ENCODE data around the gene CCNT1. TPM values are rescaled to one million over a fixed set of nuclear protein-coding genes. Genes with fewer than 3 reads are reported as not detected.
"Not testable (repeated sequence)": the region's sequence is repeated elsewhere in the genome, so short reads cannot be mapped to it uniquely, and the experiment has no call there.

CCNT1 gene
- total RNA-seq, 2 experiments from 2014 or later, result 82.2 to 85.1 TPM

GRCh38 chr12:48728807-48729206 lies 12.3 kb upstream of the CCNT1 start:
- H3K27ac Mint-ChIP-seq, result no peak overlapping the region
- POLR2A ChIA-PET, result no interaction called here
- DNase-seq, result no peak
- H3K27me3 Mint-ChIP-seq, result peaks cover 3% of the 10 kb centered on the region
- no peak overlapping the region for H3K4me3 Mint-ChIP-seq
- no peaks in the 10 kb centered on the region for H3K4me1 Mint-ChIP-seq
- no peaks in the 10 kb centered on the region for H3K36me3 Mint-ChIP-seq (ENCODE audit: low read depth)
- ATAC-seq, result no peak
- intact Hi-C loops (cut with DNase I, micrococcal nuclease), result no loop called here
- CTCF ChIA-PET, result interaction anchor here (0.6 to 0.7 kb wide), 2 partner anchors 75 to 76 kb away, joined by 3 read pairs; no protein-coding TSS in a partner anchor
- no peaks in the 10 kb centered on the region for H3K9me3 Mint-ChIP-seq (ENCODE audit: low read depth)

GRCh38 chr12:48720737-48721136 lies 4.2 kb upstream of the CCNT1 start:
- H3K4me3 Mint-ChIP-seq; DNase-seq; H3K27me3 Mint-ChIP-seq; POLR2A ChIA-PET; ATAC-seq; H3K27ac Mint-ChIP-seq; intact Hi-C loops (cut with DNase I, micrococcal nuclease): not testable (repeated sequence)
- Mint-ChIP-seq H3K9me3 (ENCODE audit: low read depth) (peaks cover 16% of the 10 kb centered on the region), H3K36me3 (ENCODE audit: low read depth) (peaks cover 15% of the 10 kb centered on the region), H3K4me1 (peaks cover 11% of the 10 kb centered on the region)
- CTCF ChIA-PET, result interaction anchor here (0.8 kb wide), 1 partner anchor 57 kb away, joined by 3 read pairs; no protein-coding TSS in a partner anchor

- POLR2A ChIA-PET; H3K27ac Mint-ChIP-seq; H3K4me3 Mint-ChIP-seq; intact Hi-C loops (cut with DNase I, micrococcal nuclease); DNase-seq; H3K27me3 Mint-ChIP-seq; ATAC-seq: not testable (repeated sequence)
- peaks cover 13% of the 10 kb centered on the region for H3K4me1 Mint-ChIP-seq
- H3K9me3 Mint-ChIP-seq (ENCODE audit: low read depth), result peaks cover 16% of the 10 kb centered on the region
- H3K36me3 Mint-ChIP-seq (ENCODE audit: low read depth), result peaks cover 18% of the 10 kb centered on the region
- CTCF ChIA-PET, result interaction anchor here (0.8 kb wide), 1 partner anchor 58 kb away, joined by 3 read pairs; no protein-coding TSS in a partner anchor
These were observed 3.7 kb upstream of the CCNT1 start for GRCh38 chr12:48720171-48720570.

GRCh38 chr12:48719002-48719401 lies 2.5 kb upstream of the CCNT1 start:
- H3K27me3 Mint-ChIP-seq, result not testable (repeated sequence)

GRCh38 chr12:48717252-48717695 lies 767 bp upstream of the CCNT1 start:
- Mint-ChIP-seq H3K27ac (peak overlapping the region; percentile 99), H3K27me3 (no peaks in the 10 kb centered on the region), H3K9me3 (ENCODE audit: low read depth) (peaks cover 16% of the 10 kb centered on the region), H3K4me3 (peak overlapping the region; percentile 99), H3K4me1 (peaks cover 35% of the 10 kb centered on the region), H3K36me3 (ENCODE audit: low read depth) (peaks cover 42% of the 10 kb centered on the region)
- POLR2A ChIA-PET, result interaction anchor here (0.7 to 0.8 kb wide), 2 partner anchors 35 to 103 kb away, joined by 3 to 4 read pairs; partner anchors contain the start of gene KANSL2
- CTCF ChIA-PET, result interaction anchor here (0.6 to 1.6 kb wide), 3 partner anchors 33 to 271 kb away, joined by 3 to 5 read pairs (median 3); partner anchors contain the start of gene CACNB3
- intact Hi-C loops (cut with DNase I, micrococcal nuclease), result loop anchor here (1.0 to 10.0 kb wide), 6 partner anchors 34 to 418 kb away; partner anchors contain the start of genes TUBA1B (in 2 of the 2) and DDX23 (in 1 of the 2)
- peak; percentile 1 for ATAC-seq
- no peak for DNase-seq

More at GRCh38 chr12:48719002-48719401, 2.5 kb upstream of the CCNT1 start:
- DNase-seq, POLR2A ChIA-PET, ATAC-seq, H3K4me3 Mint-ChIP-seq, H3K27ac Mint-ChIP-seq: not testable (repeated sequence)
- H3K9me3 Mint-ChIP-seq (ENCODE audit: low read depth), result peaks cover 16% of the 10 kb centered on the region
- CTCF ChIA-PET, result interaction anchor here (0.5 to 0.7 kb wide), 2 partner anchors 18 to 19 kb away, joined by 3 read pairs; no protein-coding TSS in a partner anchor
- peaks cover 28% of the 10 kb centered on the region for H3K36me3 Mint-ChIP-seq (ENCODE audit: low read depth)
- H3K4me1 Mint-ChIP-seq, result peaks cover 25% of the 10 kb centered on the region
- intact Hi-C loops (cut with DNase I, micrococcal nuclease), result loop anchor here in 1 of 2 experiments (10.0 kb wide), 1 partner anchor 416 kb away; the partner anchor contains the start of gene TUBA1B

GRCh38 chr12:48716168-48716492 lies 377 bp downstream of the CCNT1 start:
- peak overlapping the region; percentile 99 for H3K4me3 Mint-ChIP-seq

GRCh38 chr12:48712209-48712608 lies 4.3 kb downstream of the CCNT1 start:
- DNase-seq (no peak), ATAC-seq (no peak)
- CTCF ChIA-PET, result interaction anchor here (0.6 to 1.7 kb wide), 2 partner anchors 10 to 84 kb away, joined by 3 to 4 read pairs; no protein-coding TSS in a partner anchor
- H3K4me3 Mint-ChIP-seq, result no peak overlapping the region
- H3K4me1 Mint-ChIP-seq, result peaks cover 53% of the 10 kb centered on the region
- no peaks in the 10 kb centered on the region for H3K9me3 Mint-ChIP-seq (ENCODE audit: low read depth)
- H3K27me3 Mint-ChIP-seq, result no peaks in the 10 kb centered on the region
- POLR2A ChIA-PET, result no interaction called here
- peaks cover 52% of the 10 kb centered on the region for H3K36me3 Mint-ChIP-seq (ENCODE audit: low read depth)
- no peak overlapping the region for H3K27ac Mint-ChIP-seq
- intact Hi-C loops (cut with DNase I, micrococcal nuclease), result loop anchor here in 1 of 2 experiments (10.0 kb wide), 1 partner anchor 423 kb away; the partner anchor contains the start of gene TUBA1B

More at GRCh38 chr12:48716168-48716492, 377 bp downstream of the CCNT1 start:
- H3K36me3 Mint-ChIP-seq (ENCODE audit: low read depth), result peaks cover 51% of the 10 kb centered on the region
- DNase-seq (no peak), ATAC-seq (peak; percentile 13)
- no peaks in the 10 kb centered on the region for H3K27me3 Mint-ChIP-seq
- intact Hi-C loops (cut with DNase I, micrococcal nuclease), result loop anchor here (1.0 to 10.0 kb wide), 13 partner anchors 34 to 611 kb away; partner anchors contain the start of genes DDX23 (in 2 of the 2), KANSL2 (in 2 of the 2), TUBA1B (in 2 of the 2) and ARF3 (in 1 of the 2)
- ChIA-PET CTCF (interaction anchor here (0.8 to 1.4 kb wide), 3 partner anchors 12 to 58 kb away, joined by 3 read pairs; no protein-coding TSS in a partner anchor), POLR2A (no interaction called here)
- H3K9me3 Mint-ChIP-seq (ENCODE audit: low read depth), result peaks cover 15% of the 10 kb centered on the region
- peak overlapping the region; percentile 99 for H3K27ac Mint-ChIP-seq
- peaks cover 40% of the 10 kb centered on the region for H3K4me1 Mint-ChIP-seq

GRCh38 chr12:48698822-48699221 lies 17.7 kb downstream of the CCNT1 start:
- DNase-seq; CTCF ChIA-PET; H3K9me3 Mint-ChIP-seq (ENCODE audit: low read depth); H3K4me1 Mint-ChIP-seq; POLR2A ChIA-PET; ATAC-seq; H3K27ac Mint-ChIP-seq; H3K4me3 Mint-ChIP-seq; H3K27me3 Mint-ChIP-seq: not testable (repeated sequence)
- intact Hi-C loops (cut with DNase I, micrococcal nuclease), result loop anchor here in 1 of 2 experiments (5.0 kb wide), 1 partner anchor 42 kb away; no protein-coding TSS in a partner anchor
- peaks cover 43% of the 10 kb centered on the region for H3K36me3 Mint-ChIP-seq (ENCODE audit: low read depth)

- no peak overlapping the region for H3K27ac Mint-ChIP-seq
- POLR2A ChIA-PET, result interaction anchor here (0.6 kb wide), 1 partner anchor 42 kb away, joined by 3 read pairs; no protein-coding TSS in a partner anchor
These were observed 19.9 kb downstream of the CCNT1 start for GRCh38 chr12:48696626-48697025.

GRCh38 chr12:48695859-48696258 lies 20.6 kb downstream of the CCNT1 start:
- Mint-ChIP-seq H3K4me1 (peaks cover 8% of the 10 kb centered on the region), H3K27me3 (no peaks in the 10 kb centered on the region), H3K27ac (no peak overlapping the region), H3K9me3 (ENCODE audit: low read depth) (no peaks in the 10 kb centered on the region), H3K4me3 (no peak overlapping the region), H3K36me3 (ENCODE audit: low read depth) (peaks cover 62% of the 10 kb centered on the region)
- DNase-seq (no peak), ATAC-seq (no peak)
- intact Hi-C loops (cut with DNase I, micrococcal nuclease), result loop anchor here in 1 of 2 experiments (5.0 kb wide), 1 partner anchor 39 kb away; no protein-coding TSS in a partner anchor
- CTCF ChIA-PET, result interaction anchor here (0.7 to 1.0 kb wide), 2 partner anchors 99 to 119 kb away, joined by 3 read pairs; no protein-coding TSS in a partner anchor
- POLR2A ChIA-PET, result no interaction called here

More at GRCh38 chr12:48696626-48697025, 19.9 kb downstream of the CCNT1 start:
- peaks cover 5% of the 10 kb centered on the region for H3K4me1 Mint-ChIP-seq
- H3K27me3 Mint-ChIP-seq, result no peaks in the 10 kb centered on the region
- no peaks in the 10 kb centered on the region for H3K9me3 Mint-ChIP-seq (ENCODE audit: low read depth)
- peaks cover 58% of the 10 kb centered on the region for H3K36me3 Mint-ChIP-seq (ENCODE audit: low read depth)
- intact Hi-C loops (cut with DNase I, micrococcal nuclease), result loop anchor here in 1 of 2 experiments (5.0 kb wide), 1 partner anchor 39 kb away; no protein-coding TSS in a partner anchor
- ATAC-seq (no peak), DNase-seq (no peak)
- H3K4me3 Mint-ChIP-seq, result no peak overlapping the region
- CTCF ChIA-PET, result interaction anchor here (0.6 to 1.0 kb wide), 3 partner anchors 13 to 119 kb away, joined by 3 to 9 read pairs (median 3); no protein-coding TSS in a partner anchor

GRCh38 chr12:48694038-48694437 lies 22.5 kb downstream of the CCNT1 start:
- H3K27ac Mint-ChIP-seq, result no peak overlapping the region
- no peaks in the 10 kb centered on the region for H3K27me3 Mint-ChIP-seq
- ChIA-PET POLR2A (interaction anchor here (0.8 to 1.2 kb wide), 3 partner anchors 12 to 41 kb away, joined by 3 to 5 read pairs (median 4); partner anchors contain the start of gene KANSL2), CTCF (interaction anchor here (0.8 to 1.0 kb wide), 2 partner anchors 22 to 122 kb away, joined by 3 read pairs; no protein-coding TSS in a partner anchor)
- ATAC-seq (no peak), DNase-seq (no peak)
- H3K9me3 Mint-ChIP-seq (ENCODE audit: low read depth), result no peaks in the 10 kb centered on the region
- intact Hi-C loops (cut with DNase I, micrococcal nuclease), result no loop called here
- no peak overlapping the region for H3K4me3 Mint-ChIP-seq
- peaks cover 59% of the 10 kb centered on the region for H3K36me3 Mint-ChIP-seq (ENCODE audit: low read depth)
- peaks cover 6% of the 10 kb centered on the region for H3K4me1 Mint-ChIP-seq

Data from activated CD4-positive, alpha-beta T cell treated with anti-CD3 and anti-CD28 coated beads for 36 hours (primary cell).